ENCODE data around the gene LRRC45.
"Not testable (repeated sequence)": the region's sequence is repeated elsewhere in the genome, so short reads cannot be mapped to it uniquely, and the experiment has no call there.

LRRC45 gene

DNA sequence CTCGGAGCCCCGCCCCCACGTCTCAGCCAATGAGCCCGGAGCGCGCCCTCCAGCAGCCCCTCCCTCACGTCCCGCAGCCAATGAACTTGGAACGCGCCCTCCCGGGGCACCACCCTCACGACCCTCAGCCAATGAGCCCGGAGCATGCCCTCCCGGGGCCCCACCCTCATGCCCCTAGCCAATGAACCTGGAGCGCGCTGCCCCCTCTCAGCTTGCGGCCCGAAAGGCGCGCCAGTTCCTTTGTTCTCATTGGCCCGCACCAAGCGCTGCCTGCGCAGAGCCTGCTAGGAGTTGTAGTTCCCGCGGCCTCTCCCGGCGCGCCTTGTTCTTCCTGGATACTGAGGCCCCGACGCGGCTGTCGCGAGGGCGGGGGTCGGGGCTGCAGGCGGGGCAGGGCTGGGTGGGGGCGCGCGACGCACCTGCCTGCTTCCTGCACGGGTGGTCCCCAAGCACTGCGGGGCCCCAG is at the start of gene LRRC45:
TSS of gene LRRC45 (plus strand) at position 325 of the 466 bp plus-strand sequence. CDS start 339 bp downstream, outside the sequence.
- DNase-seq: peak; percentile 99

DNA sequence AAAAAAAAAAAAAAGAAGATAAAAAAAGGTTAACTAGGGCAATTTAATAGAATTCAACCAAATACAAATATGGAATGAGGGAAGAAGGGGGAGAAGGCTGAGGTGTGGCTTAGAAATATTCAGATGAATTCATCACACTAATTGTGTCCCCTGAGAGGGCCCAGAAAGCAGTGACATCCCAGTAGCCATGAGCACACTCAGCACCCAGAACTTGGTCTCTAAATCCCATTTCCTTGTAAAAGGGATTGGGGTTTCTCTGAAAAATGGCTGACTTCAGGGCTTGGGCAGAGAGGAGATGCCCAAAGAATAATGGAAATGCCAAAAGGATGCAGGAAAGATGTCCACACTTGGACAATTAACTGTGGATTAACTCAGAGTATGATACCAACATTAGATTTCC is 49.7 kb upstream of the LRRC45 start:
- DNase-seq: no peak

DNA sequence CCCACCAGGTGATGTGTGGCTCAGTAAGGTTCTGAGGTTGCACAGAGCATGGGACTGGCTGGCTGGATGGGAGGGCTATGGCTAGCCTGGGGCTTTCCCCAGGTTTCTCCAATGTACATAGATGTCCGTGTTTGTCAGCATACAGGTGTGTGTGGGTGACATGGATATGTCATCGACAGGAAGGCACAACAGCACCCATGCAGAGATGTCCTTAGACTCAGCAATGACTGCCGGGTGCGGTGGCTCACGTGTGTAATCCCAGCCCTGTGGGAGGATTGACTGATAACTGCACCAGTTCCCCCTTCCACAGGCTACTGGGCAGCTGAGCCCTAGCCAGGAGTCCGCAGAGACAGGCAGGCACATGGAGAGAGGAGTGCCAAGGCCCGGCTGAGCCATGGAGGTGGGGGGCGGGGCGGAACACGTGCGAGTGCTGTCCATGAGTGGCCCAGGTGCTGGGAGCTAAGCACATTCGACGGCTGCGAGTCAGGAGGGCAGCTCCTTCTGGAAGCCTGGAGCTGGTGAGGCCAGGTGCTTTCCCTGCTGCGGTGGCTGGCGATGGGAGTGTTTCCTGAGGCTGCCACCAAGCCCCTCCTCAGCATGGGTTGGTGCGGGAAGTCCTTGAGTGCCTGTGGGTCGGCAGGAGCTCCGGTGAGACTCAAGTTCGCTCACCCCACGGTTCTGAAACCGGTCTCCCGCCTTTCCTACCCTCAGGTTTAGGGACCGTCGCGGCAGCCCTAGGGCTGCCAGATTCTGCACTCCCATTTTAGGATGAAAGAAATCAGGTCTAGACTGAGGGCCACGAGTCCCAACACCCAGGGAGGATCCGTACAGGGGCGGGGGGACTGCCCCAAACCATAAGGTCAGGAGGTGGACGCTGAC is 46.5 kb upstream of the LRRC45 start:
- peak; percentile 73 for DNase-seq

DNA sequence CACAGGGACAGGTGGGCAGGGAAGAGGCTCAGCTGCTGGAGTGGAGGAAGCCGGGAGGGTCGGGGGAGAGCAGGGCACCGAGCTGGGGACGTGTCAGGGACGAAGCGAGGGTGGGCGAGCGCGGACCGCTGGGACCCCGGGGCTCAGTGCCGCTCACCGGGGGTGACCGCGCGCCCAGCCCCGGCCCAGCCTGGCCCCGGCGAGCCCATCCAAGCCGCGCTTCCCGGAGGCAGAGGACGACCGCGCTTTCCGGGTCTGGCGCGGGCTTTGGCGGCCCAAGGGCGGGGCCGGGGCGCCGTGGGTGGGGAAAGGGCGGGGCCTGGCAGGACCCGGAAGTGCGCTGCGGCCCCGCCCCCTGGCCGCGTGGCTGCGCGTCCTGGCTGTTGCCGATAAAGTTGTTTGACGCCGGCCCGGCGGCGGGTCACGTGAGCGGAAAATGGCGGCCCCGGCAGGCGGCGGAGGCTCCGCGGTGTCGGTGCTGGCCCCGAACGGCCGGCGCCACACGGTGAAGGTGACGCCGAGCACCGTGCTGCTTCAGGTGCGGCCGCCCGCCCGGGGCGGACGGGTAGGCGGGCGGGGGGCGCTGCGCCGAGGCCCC is 45.8 kb upstream of the LRRC45 start, which contains the start of gene ASPSCR1:
TSS of gene ASPSCR1 (plus strand) at position 419 of the 598 bp plus-strand sequence. CDS start at position 437, 18 bp downstream.
- peak; percentile 98 for DNase-seq

DNA sequence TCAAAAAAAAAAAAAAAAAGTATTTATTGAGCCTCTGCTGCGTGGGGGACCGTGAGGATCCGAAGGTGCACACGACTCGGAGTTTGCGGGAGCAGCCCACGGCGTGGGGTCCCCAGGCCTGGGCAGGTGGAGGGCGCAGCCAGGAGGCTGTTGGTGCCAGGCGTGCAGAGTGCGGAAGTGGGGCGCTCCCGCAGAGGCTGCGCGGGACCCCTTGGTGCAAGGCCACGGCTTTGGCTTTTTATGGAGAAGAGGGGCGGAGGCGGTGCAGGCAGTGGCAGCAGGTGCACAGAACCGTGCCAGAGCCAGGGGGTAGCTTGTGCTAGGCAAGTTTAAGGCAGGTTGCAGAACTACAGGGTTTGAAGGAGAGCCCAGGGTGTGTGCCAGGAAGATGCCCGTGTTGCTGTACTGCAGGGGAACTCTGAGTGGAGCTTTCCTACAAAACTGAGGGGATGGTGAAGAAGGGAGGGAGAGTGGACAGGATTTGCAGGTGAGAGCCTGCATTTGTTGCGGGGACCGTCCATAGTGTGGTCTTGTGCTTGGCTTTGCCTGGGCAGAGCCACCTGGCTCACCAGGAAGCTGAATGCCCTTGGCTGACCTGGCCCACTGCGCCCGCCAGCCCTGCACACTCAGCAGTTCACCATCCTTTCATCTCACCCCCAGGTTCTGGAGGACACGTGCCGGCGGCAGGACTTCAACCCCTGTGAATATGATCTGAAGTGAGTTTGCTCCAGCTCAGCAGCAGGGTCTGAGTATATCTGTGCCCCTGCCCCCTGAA is 44.4 kb upstream of the LRRC45 start:
- no peak for DNase-seq

DNA sequence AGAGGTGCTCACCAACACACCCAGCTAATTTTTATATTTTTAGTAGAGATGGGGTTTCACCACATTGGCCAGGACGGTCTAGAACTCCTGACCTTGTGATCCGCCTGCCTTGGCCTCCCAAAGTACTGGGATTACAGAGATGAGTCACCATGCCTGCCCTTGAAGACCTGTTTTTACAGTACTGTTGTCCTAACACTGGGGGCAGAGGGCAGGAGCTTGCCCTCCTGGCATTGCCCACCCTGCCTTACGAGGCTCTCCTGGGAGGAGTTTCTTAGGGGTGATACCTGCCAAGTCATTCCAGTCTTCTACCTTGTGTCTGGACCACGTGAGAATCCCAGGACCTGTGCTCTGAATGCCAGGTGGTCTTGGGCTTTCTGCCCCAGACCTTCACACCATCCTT is 43.0 kb upstream of the LRRC45 start:
- DNase-seq: no peak

DNA sequence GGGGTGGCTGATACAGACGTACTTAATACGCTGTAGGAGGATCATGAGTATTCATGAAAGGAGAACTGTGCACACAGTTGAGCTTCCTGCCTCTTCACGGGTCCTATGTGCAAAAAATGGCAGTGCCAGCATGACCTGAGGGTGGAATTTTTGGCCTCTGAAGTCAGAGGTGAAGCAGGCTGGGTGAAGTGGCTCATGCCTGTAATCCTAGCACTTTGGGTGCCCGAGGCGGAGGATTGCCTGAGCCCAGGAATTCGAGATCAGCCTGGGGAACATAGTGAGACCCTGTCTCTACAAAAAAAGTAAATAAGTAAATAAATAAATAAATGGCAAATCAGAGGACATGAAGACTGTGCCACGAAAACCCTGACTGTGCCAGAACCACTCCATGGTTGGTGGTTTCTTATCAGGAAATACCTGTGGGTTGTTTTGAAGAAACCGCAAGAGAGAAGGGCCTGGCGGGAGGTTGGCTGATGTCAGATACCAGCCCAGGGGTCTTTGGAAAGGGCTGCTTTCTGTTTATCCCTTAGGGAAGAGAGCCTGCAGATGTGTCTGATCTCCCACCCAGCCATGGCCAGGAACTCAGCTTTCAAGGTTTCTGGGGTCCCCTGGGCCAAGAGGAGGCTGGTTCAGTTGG is 42.3 kb upstream of the LRRC45 start:
- DNase-seq: no peak

DNA sequence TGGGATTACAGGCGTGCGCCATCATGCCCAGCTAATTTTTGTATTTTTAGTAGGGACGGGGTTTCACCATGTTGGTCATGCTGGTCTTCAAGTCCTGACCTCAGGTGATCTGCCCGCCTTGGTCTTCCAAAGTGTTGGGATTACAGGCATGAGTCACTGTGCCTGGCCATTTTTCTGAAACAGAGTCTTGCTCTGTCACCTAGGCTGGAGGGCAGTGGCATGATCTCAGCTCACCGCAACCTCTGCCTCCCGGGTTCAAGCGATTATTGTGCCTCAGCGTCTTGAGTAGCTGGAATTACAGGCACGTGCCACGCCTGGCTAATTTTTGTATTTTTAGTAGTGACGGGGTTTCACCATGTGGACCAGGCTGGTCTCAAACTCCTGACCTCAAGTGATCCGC is 41.6 kb upstream of the LRRC45 start:
- not testable (repeated sequence) for DNase-seq

DNA sequence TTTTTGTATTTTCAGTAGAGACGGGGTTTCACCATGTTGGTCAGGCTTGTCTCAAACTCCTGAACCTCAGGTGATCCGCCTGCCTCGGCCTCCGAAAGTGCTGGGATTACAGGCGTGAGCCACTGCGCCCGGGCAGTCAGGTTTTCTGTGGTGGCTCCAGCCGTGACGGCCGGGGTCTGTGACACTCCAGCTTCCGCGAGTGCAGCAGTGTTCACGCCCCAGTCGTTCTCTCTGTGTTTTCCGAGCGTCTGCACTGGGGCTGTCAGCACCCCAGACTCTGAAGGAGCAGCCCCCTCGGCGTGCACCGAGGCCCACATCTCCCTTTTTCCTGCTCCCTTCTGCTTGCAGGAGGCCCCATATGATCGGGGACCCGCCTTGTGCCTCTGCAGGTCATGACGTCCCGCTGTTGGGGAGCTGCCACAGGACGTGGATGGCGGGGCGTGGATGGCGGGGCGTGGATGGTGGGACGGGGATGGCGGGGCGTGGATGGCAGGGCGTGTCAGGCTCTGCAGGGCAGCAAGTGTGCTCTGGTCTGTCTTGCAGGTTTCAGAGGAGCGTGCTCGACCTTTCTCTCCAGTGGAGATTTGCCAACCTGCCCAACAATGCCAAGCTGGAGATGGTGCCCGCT is 40.0 kb upstream of the LRRC45 start:
- no peak for DNase-seq

DNA sequence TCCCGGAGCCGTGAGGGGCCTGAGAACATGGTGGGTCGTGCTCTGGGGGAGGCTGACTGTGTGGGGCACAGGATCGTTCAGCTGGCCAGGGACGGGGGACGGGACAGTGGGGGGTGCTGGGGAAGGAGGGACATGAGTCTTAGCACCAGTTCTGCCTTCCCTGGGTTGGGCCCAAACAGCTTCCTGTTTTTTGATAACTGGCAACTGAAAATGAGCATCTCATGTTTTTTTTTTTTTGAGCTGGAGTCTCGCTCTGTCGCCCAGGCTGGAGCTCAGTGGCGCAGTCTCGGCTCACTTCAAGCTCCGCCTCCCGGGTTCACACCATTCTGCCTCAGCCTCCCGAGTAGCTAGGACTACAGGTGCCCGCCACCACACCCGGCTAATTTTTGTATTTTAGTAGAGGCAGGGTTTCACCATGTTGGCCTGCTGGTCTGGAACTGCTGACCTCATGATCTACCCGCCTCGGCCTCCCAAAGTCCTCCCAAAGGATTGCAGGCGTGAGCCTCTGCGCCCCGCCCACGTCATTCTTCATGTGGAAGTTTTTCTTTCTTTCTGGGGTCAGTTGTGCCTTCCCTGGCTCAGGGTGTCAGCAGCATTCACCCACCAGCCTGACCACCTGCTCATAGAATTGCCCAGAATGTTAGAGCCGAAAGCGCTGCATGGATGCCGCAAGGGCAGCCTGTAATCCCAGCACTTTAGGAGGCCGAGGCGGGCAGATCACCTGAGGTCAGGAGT is 39.3 kb upstream of the LRRC45 start:
- DNase-seq: no peak

DNA sequence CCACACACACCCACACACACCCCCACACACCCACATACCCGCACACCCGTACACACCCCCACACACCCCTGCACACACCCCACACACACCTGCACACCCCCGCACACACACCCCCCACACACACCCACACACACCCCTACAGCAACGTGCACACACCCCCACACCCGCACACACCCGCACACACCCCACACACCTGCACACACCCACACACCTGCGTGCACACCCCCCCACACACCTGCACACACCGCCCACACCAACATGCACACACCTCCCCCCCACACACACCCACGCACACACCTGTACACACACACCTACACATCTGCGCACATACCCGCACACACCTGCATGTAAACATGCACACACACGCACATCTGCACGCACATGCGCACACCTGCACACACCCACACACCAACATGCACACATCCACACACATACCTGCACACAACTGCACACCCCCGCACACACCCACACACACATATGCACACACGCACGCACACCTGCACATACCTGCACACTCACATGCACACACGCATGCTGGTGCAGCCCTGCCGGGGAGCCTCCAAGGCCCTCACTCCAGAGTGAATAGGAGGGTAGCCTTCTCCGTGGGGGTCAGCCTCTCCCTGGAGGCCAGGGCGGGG is 38.2 kb upstream of the LRRC45 start:
- no peak for DNase-seq

DNA sequence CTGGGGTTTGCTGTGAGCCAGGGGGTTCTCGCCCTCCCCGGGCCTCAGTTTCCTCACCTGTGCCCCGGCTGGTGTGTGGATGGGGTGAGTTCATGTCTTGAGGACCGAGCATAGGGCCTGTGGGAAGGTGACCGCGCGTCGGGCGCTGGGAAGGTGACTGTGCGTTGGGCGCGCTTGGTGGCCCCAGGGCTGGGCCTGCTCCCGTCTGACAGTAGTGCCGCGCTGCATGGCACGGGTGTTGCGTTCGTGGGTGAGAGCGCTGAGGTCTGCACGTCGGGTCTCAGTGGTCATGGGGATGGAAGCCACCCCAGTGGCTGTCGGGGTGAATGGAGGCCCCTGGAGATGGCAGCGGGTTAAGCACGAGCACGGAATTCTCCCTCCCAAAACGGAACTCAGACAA is 36.5 kb upstream of the LRRC45 start:
- DNase-seq: no peak

DNA sequence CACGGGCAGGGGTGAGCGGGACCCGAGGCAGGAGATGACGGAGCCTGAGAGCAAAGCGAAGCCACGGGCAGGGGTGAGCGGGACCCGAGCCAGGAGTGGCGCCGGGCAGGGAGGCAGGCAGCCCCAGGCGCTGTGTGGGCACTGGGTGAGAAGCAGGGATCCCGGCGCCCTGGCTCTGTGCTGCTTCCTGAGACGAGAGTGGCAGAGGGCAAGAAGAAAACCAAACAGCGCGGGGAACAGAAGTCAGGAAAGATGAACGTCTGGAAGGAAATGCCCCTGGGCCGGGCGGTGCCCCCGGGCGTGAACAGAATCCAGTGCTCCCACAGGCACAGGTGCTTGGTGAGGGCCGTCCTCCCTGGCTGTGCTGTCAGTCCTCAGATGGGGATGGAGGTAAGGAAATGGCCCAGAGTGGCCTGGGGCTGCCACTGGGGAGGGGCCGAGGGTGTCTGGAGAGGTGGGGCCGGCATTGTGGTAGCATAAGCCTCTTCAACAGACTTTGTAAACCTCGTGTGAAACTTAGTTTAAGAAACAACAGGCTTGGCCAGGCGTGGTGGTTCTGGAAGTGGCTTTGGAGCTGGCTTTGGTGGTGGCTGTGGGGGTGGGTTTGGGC is 35.8 kb upstream of the LRRC45 start:
- no peak for DNase-seq

DNA sequence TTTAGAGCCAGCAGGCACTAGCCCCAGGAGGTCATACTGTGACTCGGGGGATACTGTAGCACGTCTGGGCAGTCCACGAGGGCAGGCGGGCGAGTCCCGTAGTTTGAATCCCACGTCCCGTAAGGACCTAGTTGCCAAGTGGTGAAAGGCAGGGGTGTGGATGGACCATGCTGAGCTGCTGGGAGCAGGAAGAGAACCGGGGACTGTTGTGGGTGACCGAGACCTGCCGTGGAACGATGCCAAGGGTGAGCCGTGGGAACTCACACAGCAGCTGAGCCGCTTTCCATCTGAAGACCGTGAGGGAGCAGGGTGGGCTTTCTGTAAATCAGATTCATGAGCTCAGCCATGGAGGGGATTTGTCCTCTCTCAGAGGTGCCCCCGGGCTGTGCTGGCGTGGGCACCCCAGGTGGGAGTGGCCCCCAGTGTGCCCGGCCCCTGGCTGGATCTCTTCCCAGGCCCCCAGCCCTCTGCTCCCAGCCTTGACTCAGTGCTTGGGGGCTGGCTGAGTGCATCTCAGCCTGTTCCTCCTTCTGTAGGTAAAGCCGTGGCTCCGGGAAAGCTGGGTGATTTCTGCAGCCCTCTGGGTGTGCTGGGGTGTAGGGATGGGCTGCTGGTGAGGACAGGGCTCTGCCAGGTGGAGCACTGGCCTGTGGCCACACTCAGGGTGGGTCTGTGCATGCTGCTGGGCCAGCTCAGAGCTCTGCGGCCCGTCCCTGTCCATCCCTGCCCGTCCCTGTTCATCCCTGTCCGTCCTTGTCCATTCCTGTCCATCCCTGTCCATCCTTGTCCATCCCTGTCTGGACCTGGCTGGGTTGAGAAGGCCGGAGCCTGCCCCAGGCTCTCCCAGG is 32.0 kb upstream of the LRRC45 start:
- DNase-seq: no peak

DNA sequence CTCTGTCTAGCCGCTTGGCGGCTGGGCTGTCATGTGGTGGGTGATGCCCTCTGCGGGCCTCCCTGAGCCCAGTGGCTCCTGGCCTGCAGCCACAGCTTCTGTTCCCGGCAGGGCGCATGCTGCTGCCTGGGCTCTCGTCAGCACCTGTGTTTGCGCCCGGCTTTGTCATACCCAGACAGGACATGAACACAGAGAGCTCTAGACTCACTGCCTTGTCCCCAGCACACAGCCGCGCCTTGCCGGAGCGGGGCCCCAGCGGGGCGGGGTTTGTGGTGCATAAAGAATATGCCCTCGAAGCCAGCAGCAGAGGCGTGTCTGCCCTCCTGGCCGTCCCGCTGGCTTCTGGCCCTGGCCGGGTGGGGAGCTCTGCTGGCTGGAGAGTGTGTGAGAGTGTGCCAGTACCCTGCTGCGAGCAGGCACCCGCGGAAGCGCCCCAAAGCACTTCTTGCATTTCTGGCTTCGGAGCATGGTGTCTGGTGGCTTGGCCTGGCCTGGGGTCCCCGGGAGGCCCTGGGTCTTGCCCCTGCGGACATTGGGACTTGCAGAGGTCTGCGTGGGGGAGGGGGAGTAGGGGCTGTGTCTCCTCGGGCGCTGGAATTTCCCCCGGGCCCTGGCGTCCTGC is 31.3 kb upstream of the LRRC45 start:
- DNase-seq: no peak

DNA sequence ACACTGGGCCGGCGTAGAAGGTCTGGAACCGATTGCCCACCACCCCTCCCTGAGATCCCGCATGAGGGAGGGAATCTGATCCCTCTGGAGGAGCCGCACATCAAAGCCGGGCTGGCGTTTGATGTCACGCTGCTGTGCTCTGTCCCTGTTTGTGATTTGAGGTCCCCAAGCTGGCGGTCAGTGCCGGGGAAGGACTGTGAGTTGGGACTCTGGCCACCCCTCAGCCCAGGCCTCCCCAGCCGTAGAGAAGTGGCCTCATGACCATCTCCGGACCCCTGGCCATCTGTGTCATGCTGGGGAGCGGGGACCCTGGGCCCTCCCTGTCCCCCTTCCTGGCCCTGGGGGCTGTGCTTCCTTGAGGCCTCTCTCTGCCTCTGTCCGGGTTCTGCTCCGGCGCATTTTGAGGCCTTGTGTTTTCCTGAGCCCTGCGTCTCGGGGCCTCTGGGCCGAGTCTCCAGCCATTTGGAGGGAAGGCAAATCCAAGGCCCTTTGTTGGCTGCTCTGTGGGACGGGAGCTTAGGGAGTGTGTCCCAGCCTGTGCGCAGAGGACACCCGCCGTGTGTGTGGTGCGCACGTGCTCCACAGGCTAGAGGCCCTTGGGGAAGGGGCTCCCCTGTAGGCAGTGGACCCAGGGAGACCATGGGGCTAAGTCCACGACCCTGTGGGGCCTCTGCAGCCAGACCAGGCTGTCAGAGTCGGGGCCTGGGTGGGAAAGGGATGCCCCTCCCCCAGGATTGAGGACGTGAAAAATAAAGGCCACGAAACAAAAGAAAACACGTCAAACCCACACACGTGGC is 30.6 kb upstream of the LRRC45 start:
- DNase-seq: no peak

DNA sequence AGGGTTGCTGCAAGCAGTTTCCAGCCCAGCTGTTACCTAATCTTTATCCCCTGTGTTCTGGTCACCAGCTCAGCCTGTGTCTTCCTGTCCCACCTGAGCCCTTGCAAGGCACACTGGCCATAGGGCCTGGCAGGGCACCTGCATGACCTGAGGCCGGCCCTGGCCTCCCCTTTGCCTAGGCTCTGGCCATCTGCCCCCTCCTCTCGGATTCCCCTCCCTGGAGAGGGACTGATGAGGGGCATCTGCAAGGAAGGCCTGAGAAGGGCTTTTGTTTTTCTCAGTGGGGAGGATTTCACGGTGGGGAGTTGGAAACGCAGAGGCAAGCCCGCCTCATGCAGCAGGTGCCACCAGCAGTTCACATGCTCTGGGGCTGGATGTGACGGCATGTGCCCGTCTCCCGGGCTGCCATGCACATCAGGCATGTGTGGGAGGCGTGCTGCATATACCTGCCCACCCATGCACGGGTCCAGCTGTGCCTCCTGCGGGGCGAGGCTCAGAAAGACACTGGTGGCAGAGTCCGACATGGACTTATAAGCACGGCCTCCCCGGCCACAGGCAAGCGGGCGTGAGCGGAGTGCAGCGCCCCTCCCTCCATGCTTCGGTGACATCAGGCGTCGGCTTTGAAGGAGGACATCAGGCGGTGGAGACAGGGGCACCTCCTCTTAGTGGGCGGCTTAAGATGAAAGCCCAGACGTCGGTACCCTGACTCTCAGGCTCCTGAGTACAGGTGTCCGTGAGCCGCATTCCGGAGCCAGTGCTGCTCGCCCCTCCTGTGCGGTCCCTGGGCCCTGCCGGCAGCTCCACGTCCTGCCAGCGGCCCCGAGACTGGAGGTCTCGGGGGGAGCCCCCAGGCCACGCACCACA is 29.1 kb upstream of the LRRC45 start:
- DNase-seq: no peak
